ENCODE results near the gene POU4F3.

- no peak for TF ChIP-seq TAF1 (IDR thresholded peaks at IDR 0.05; ENCODE audit: low read depth, low read length)
- TF ChIP-seq POLR2A (IDR thresholded peaks at IDR 0.05; ENCODE audit: low read depth, low read length): no peak
- TF ChIP-seq POLR2AphosphoS5 (IDR thresholded peaks at IDR 0.05; ENCODE audit: low read depth, low read length): no peak
- no peak for TF ChIP-seq PAX5 (IDR thresholded peaks at IDR 0.05; ENCODE audit: insufficient read depth, low read length, severe bottlenecking)
- TF ChIP-seq SPI1 (IDR thresholded peaks at IDR 0.05; ENCODE audit: low read depth, low read length): no peak
Measured at GRCh38 chr5:146365618-146366017, 27.0 kb downstream of the POU4F3 start.

All from GM12891 (cell line).